SH-SY5Y (cell line): Measurements from ENCODE around the gene SYNJ2.

Source experiments
- GATA2 ChIP-seq: IDR thresholded peaks from 2 replicates; pipeline ENCODE4 v1.6.1; 2011; ENCODE audit warnings: mild to moderate bottlenecking, low read depth, low read length
- GATA3 ChIP-seq: IDR thresholded peaks from 2 replicates; pipeline ENCODE4 v1.6.1; 2011; ENCODE audit warnings: low read depth, mild to moderate bottlenecking, low read length, moderate library complexity

DNA sequence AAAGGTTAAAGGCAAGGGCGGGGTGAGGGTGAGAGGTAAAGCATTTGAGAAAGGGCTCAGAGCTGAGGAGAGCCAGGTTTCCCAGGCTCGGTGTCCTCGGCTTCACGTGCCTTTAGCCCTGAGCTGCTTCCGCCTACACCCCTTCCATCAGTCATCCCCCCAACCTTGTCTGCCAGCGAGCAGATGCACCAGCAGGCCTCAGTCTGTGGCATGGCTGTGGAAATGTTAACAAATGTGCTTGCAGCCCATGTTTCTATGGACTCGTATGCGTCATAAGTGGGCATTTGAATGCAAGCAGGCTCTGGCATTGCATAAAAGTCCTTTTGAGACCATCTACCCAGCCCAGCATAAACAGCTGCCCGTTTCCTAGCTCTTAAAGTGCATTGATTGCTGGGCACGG, 88.8 kb downstream of the SYNJ2 start:
- no peak for TF ChIP-seq GATA2
- TF ChIP-seq GATA3: no peak
